Breast epithelium (tissue), 3 donors: ENCODE data around the gene DECR2.

ENCODE experiments used
- POLR2A ChIP-seq: fragments of 450-650 bp; IDR thresholded peaks from one replicate; pipeline ENCODE4 v1.6.1; 2016; ENCODE audit warnings: antibody characterized with exemption, mild to moderate bottlenecking, moderate library complexity
- POLR2AphosphoS5 ChIP-seq, 3 donors: sonication (generic); formaldehyde crosslinking; IDR thresholded peaks; one replicate each; pipeline ENCODE4 v1.6.1; 2017; ENCODE audit warnings: antibody characterized with exemption in 3 of 3
- TF ChIP-seq, protein P1 (sequence below), 3 donors: fragments of 450-650 bp; IDR thresholded peaks; one replicate each; pipeline ENCODE4 v1.5.1; 2016 to 2017; ENCODE audit warnings: antibody characterized with exemption in 3 of 3, mild to moderate bottlenecking in 3 of 3, moderate library complexity in 3 of 3

GRCh38 chr16:375212-375611, 26.5 kb upstream of the DECR2 start:
- TF ChIP-seq, protein P1, sequence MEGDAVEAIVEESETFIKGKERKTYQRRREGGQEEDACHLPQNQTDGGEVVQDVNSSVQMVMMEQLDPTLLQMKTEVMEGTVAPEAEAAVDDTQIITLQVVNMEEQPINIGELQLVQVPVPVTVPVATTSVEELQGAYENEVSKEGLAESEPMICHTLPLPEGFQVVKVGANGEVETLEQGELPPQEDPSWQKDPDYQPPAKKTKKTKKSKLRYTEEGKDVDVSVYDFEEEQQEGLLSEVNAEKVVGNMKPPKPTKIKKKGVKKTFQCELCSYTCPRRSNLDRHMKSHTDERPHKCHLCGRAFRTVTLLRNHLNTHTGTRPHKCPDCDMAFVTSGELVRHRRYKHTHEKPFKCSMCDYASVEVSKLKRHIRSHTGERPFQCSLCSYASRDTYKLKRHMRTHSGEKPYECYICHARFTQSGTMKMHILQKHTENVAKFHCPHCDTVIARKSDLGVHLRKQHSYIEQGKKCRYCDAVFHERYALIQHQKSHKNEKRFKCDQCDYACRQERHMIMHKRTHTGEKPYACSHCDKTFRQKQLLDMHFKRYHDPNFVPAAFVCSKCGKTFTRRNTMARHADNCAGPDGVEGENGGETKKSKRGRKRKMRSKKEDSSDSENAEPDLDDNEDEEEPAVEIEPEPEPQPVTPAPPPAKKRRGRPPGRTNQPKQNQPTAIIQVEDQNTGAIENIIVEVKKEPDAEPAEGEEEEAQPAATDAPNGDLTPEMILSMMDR (IDR thresholded peaks at IDR 0.05), result no peak
- TF ChIP-seq POLR2A, result no peak
- TF ChIP-seq POLR2AphosphoS5 (IDR thresholded peaks at IDR 0.05), result no peak
